Measurements from ENCODE around the gene UNK. TPM values are rescaled to one million over a fixed set of nuclear protein-coding genes. Genes with fewer than 3 reads are reported as not detected.

The UNK gene
- total and polyA plus RNA-seq, 2 of the 13 experiments (the other 11 are each of a cell fraction or from before 2014, with no cell fraction given) = 31.6 to 33.0 TPM

DNA sequence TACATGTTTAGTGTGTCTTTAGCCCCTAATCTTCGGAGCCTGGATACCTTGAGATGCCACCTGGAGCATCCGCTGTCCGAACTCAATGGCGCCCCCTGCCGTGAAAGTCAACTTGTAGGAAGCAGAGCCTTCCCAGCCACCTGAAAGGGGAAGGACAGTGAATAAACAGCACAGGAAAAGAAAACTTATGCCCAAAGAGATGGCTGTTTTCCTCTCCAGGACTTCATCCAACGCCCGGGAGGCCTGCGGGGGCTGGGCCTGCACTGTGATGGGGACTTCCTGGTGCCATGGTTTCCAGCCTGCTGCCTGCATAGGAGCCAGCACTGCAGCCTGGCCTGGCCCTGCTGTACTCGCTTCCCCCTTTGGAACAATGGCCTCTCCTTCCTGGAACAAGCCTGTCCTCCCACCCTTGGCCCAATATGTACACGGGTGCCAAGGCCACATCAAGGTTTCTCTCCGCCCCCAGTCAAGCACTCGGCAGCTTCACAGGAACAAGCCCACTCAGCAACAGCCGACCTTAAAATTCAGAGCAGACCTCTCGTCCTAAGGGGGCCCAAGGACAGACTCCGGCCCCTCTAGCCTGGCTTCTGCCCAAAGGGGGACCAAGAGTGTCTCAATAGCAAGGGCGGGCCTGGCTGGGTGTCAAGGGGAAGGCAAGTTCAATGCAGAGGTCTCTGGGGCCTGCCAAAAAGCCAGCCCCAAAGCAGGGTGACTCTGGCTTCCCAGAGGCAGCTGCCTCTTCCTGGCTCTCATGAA is 64.1 kb downstream of the UNK start (continued):
- TF ChIP-seq, protein P1, sequence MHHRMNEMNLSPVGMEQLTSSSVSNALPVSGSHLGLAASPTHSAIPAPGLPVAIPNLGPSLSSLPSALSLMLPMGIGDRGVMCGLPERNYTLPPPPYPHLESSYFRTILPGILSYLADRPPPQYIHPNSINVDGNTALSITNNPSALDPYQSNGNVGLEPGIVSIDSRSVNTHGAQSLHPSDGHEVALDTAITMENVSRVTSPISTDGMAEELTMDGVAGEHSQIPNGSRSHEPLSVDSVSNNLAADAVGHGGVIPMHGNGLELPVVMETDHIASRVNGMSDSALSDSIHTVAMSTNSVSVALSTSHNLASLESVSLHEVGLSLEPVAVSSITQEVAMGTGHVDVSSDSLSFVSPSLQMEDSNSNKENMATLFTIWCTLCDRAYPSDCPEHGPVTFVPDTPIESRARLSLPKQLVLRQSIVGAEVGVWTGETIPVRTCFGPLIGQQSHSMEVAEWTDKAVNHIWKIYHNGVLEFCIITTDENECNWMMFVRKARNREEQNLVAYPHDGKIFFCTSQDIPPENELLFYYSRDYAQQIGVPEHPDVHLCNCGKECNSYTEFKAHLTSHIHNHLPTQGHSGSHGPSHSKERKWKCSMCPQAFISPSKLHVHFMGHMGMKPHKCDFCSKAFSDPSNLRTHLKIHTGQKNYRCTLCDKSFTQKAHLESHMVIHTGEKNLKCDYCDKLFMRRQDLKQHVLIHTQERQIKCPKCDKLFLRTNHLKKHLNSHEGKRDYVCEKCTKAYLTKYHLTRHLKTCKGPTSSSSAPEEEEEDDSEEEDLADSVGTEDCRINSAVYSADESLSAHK (CRISPR knock-in tag; IDR thresholded peaks at IDR 0.05; ENCODE audit: borderline replicate concordance) = no peak
- no peak for TF ChIP-seq ZNF232 (CRISPR knock-in tag; IDR thresholded peaks at IDR 0.05; ENCODE audit: borderline replicate concordance)
- TF ChIP-seq, protein P2, sequence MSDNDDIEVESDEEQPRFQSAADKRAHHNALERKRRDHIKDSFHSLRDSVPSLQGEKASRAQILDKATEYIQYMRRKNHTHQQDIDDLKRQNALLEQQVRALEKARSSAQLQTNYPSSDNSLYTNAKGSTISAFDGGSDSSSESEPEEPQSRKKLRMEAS (IDR thresholded peaks at IDR 0.05) = peak; percentile 64; the same call in 1 of the 2 replicates
- peak; percentile 82 for TF ChIP-seq ZNF746 (CRISPR knock-in tag; IDR thresholded peaks at IDR 0.05)
- TF ChIP-seq ZNF878 (CRISPR knock-in tag; IDR thresholded peaks at IDR 0.05) = 0 out of 2 replicates have a peak, but pooled peaks have one; percentile 30
- TF ChIP-seq GABPA (IDR thresholded peaks at IDR 0.05; ENCODE audit: low read depth, low read length) = no peak
- no peak for TF ChIP-seq GABPA (CRISPR knock-in tag; IDR thresholded peaks at IDR 0.05; ENCODE audit: low read depth)
- no peak for TF ChIP-seq ZNF605 (CRISPR knock-in tag; IDR thresholded peaks at IDR 0.05)
- TF ChIP-seq ZNF20 (CRISPR knock-in tag; IDR thresholded peaks at IDR 0.05) = no peak
- TF ChIP-seq KDM4B (CRISPR knock-in tag; IDR thresholded peaks at IDR 0.05) = no peak
- TF ChIP-seq ZNF614 (CRISPR knock-in tag; IDR thresholded peaks at IDR 0.05; ENCODE audit: borderline replicate concordance) = 0 out of 2 replicates have a peak, but pooled peaks have one; percentile 4
- no peak for TF ChIP-seq SRY (CRISPR knock-in tag; IDR thresholded peaks at IDR 0.05)
- TF ChIP-seq, protein P3, sequence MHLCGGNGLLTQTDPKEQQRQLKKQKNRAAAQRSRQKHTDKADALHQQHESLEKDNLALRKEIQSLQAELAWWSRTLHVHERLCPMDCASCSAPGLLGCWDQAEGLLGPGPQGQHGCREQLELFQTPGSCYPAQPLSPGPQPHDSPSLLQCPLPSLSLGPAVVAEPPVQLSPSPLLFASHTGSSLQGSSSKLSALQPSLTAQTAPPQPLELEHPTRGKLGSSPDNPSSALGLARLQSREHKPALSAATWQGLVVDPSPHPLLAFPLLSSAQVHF (CRISPR knock-in tag; IDR thresholded peaks at IDR 0.05) = no peak
- TF ChIP-seq, protein P4, sequence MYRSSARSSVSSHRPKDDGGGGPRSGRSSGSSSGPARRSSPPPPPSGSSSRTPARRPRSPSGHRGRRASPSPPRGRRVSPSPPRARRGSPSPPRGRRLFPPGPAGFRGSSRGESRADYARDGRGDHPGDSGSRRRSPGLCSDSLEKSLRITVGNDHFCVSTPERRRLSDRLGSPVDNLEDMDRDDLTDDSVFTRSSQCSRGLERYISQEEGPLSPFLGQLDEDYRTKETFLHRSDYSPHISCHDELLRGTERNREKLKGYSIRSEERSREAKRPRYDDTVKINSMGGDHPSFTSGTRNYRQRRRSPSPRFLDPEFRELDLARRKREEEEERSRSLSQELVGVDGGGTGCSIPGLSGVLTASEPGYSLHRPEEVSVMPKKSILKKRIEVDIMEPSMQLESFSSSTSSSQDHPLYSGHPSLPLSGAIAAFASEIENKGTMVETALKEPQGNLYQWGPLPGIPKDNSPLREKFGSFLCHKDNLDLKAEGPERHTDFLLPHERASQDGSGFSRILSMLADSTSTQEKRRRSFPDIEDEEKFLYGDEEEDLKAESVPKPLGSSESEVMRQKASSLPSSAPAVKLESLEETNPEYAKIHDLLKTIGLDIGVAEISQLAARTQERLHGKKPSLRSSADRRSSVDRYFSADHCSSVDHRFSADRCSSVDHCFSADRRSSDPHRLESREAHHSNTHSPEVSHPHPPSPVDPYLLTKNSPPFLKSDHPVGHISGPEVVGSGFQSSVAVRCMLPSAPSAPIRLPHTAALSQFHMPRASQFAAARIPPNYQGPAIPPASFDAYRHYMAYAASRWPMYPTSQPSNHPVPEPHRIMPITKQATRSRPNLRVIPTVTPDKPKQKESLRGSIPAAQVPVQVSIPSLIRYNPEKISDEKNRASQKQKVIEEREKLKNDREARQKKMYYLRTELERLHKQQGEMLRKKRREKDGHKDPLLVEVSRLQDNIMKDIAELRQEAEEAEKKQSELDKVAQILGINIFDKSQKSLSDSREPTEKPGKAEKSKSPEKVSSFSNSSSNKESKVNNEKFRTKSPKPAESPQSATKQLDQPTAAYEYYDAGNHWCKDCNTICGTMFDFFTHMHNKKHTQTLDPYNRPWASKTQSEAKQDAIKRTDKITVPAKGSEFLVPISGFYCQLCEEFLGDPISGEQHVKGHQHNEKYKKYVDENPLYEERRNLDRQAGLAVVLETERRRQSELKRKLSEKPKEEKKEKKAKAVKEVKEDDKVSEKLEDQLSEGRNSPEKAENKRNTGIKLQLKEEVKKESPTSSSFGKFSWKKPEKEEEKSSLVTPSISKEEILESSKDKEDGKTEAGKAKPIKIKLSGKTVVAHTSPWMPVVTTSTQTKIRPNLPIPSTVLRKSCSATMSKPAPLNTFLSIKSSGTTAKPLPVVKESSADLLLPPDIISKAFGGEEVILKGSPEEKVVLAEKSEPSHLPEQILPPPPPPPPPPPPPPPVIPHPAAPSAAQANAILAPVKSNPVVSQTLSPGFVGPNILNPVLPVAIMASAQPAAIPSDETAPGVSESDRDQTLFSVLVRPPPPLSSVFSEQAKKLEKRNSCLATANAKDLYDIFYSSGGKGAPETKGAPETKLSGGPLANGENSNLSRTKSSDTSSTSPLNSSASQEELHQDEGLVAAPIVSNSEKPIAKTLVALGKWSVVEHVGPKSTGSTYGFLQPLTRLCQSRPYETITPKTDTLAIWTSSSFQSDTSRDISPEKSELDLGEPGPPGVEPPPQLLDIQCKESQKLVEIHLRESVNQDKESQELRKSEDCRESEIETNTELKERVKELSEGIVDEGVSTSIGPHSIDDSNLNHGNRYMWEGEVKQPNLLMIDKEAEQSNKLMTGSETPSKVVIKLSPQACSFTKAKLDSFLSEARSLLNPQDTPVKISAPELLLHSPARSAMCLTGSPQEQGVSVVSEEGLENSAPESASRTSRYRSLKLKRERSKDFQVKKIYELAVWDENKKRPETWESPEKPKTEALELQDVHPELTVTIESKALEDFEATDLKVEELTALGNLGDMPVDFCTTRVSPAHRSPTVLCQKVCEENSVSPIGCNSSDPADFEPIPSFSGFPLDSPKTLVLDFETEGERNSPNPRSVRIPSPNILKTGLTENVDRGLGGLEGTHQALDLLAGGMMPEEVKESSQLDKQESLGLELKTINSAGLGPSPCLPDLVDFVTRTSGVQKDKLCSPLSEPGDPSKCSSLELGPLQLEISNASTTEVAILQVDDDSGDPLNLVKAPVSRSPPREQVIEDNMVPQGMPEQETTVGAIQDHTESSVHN (CRISPR knock-in tag; IDR thresholded peaks at IDR 0.05) = peak; percentile 27; the same call in 1 of the 2 replicates
- no peak for TF ChIP-seq ZNF619 (CRISPR knock-in tag; IDR thresholded peaks at IDR 0.05)
- TF ChIP-seq, protein P5, sequence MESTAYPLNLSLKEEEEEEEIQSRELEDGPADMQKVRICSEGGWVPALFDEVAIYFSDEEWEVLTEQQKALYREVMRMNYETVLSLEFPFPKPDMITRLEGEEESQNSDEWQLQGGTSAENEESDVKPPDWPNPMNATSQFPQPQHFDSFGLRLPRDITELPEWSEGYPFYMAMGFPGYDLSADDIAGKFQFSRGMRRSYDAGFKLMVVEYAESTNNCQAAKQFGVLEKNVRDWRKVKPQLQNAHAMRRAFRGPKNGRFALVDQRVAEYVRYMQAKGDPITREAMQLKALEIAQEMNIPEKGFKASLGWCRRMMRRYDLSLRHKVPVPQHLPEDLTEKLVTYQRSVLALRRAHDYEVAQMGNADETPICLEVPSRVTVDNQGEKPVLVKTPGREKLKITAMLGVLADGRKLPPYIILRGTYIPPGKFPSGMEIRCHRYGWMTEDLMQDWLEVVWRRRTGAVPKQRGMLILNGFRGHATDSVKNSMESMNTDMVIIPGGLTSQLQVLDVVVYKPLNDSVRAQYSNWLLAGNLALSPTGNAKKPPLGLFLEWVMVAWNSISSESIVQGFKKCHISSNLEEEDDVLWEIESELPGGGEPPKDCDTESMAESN (CRISPR knock-in tag; conservative IDR thresholded peaks at IDR 0.05) = no peak

Measured in HepG2 (cell line).